AG08396 (cell line): Measurements from ENCODE around the gene TBC1D1.
"Not testable (repeated sequence)": the region's sequence is repeated elsewhere in the genome, so short reads cannot be mapped to it uniquely, and the experiment has no call there.

Experiments used
- DNase-seq: peaks from one replicate; pipeline ENCODE4 v3.0.0; 2012; ENCODE audit warnings: low spot score, mixed read lengths

The TBC1D1 gene

DNA sequence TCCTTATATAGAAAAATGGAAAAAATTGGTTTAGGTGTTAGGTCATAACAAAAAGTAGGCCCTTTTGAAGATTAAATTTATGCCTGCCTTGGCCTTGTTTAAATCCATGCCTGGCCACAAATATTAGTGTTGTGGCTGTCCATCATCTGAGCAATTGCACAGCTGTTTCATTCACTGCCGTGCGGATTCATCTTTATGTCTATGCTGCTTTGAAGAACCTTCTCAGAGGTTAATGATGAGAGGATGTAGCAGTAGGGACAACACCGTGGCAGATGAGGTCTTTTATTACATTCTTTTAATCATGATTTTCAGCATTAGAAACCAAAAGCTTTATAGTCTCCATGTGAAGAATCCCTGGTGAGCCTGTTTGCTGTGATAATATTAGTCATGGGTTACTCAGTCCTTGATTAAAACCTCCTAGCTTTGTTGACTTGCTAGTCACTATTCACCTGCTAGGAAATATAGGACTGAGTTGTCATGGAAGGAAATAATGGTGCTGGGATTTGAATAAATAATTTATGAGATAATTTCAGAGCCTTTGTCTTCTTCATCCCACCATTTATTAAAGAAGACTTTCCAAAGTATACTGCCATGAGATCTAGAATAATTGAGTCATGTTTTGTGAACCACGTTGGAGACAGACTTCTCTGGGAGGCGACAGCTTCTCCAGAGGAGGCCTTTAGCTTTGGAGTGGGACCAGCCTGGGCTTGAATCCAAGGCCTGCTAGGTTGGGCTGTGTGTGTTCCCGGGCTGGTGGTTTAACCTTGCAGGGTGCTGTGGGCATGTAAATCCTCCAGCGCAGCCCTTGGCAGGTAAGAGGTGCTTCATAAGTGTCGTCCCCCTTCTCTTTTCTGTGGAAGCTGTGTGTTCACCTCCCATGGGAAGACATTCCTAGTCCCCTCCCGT lies 122.8 kb downstream of the TBC1D1 start:
- DNase-seq, result peak; percentile 61

DNA sequence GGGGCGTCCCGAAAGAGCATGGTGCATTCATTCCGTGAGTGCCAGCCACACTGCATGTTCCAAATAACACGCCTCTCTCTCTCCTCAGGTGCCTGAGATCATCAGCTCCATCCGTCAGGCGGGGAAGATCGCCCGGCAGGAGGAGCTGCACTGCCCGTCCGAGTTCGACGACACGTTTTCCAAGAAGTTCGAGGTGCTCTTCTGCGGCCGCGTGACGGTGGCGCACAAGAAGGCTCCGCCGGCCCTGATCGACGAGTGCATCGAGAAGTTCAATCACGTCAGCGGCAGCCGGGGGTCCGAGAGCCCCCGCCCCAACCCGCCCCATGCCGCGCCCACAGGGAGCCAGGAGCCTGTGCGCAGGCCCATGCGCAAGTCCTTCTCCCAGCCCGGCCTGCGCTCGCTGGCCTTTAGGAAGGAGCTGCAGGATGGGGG lies 123.6 kb downstream of the TBC1D1 start:
- no peak for DNase-seq

DNA sequence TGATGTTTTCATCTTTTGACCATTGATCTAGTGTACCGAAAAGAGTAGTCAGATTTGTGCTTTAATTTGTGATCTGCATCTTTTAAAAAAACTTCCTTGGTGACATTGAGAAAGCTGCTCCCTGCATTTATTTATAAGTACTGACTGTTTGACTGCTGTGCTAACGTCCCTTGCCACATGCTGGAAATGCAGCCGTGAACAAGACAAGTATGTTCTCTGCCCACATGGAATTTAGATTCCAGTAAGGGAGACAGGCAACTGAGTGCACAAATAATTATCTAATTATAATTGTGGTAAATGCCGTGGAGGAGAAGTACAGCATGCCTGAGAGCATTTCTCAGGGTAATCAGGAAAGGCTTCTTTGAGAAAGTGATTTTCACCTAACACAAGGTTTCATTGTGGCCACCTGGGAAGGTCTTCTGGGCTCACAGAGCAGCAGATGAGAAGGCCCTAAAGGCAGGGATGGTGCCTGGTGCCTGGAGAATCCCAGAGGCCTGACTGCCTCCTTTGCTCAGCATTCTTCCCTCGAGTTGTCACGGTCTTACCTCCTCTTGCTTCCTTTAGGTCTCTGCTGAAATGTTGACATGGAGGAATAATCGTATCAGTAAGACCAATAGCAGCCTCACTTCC lies 125.1 kb downstream of the TBC1D1 start:
- DNase-seq, result no peak

DNA sequence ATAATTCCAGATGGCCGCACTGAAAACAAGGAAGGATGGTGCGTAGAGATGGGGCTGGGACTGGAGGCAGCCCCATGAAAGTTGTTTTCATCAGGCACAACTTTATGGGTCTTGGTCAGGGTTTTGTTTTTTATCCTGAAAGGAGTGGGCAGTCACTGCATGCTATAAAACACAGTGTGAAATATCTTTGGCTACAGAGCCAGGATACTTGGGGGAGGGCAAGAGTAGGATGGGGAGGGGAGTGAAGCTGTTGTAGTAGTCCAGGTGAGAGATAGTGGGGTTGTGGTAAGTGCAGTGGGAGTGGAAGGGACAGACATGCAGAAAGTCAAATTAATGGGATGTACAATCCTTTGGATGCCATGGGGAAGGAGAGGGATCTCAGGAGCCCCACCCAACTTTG lies 125.8 kb downstream of the TBC1D1 start:
- DNase-seq, result no peak

DNA sequence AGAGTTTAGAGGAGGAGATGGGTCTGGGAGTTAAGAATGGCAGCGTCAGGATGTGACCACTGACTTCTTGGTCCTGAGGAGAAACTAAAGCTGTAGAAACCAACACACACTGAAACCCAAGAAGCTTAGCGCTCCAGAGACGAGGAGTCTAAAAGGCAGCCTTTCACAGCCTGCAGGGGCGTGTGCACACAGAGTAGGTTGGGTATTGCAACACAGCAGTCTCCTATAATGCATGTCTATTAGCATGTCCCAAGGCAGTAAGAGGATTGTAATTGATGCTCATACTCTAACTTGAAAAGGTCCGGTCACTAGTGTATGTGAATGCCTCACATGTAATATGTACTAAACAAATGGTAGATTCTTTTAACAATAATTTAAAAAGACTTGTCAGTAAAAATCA lies 126.7 kb downstream of the TBC1D1 start:
- DNase-seq, result no peak

DNA sequence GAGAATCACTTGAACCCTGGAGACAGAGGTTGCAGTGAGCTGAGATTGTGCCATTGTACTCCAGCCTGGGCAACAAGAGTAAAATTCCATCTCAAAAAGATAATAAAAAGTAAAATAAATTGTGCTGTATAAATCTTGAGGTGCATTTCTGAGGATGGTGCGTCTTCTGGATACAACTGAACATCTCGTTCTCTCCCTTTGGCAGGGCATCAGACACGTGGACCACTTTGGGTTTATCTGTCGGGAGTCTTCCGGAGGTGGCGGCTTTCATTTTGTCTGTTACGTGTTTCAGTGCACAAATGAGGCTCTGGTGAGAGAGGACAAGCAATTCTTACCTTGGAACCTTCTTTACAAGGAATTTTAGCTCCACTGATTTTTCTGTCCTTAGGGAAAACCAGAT lies 129.5 kb downstream of the TBC1D1 start:
- DNase-seq, result no peak

DNA sequence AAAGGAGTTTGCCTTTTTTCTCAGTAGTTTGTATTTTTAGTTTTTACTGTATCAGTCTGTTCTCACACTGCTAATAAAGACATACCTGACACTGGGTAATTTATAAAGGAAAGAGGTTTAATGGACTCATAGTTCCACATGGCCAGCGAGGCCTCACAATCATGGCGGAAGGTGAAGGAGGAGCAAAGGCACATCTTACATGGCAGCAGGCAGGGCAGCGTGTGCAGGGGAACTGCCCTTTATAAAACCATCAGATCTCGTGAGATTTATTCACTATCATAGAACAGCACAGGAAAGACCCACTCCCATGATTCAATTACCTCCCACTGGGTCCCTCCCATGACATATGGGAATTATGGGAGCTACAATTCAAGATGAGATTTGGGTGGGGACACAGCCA lies 130.1 kb downstream of the TBC1D1 start:
- not testable (repeated sequence) for DNase-seq

DNA sequence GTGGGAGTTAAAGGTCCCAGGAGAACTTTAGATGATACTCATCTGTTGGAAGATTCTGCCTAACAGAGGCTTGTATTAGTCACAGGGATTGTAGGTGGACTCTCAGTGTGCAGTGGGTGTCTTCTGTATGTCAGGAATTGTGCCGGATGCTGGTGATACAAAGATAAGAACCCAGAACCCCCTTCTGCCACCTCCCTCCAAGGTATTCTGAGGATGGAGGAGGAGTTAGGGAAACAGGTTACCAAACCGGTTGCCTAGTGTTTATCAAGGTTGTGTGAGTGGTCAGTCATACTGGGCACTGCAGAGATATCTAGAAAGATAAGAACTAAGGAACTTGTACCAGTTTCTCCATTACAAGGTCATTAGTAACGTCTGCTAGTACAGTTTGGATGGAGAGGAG lies 130.9 kb downstream of the TBC1D1 start:
- no peak for DNase-seq

DNA sequence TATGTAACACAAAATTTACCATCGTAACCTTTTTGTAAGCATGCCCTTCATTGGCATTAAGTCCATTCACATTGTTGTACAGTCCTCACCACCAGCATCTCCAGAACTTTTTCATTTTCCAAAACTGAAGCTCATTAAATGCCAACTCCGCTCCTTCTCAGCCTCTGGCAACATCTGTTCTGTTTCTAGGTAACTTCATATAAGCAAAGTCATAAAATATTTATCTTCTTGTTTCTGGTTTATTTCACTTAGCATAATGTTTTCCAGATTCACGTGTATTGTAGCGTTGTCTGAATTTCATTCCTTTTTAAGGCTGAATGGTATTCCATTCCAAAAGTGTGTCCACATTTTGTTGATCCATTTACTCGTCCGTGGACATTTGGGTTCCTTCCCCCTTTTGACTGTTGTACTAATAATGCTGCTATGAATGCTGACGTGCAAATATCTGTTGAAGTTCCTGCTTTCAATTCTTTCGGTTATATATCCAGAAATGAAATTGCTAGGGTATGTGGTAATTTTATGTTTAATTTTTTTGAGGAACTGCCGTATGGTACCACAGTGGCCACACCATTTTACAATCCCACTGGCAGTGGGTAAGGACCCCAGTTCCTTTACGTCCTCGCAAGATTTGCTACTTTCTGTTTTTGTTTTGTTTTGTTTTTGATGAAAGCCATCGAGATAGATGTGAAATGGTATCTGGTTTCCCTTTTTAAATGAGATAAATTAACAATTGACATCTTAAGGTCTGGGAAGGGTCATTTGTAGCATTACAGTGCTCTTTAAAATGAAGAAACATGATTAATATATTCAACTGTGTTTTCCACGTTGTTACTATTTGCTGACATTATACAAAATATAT lies 132.7 kb downstream of the TBC1D1 start:
- no peak for DNase-seq

DNA sequence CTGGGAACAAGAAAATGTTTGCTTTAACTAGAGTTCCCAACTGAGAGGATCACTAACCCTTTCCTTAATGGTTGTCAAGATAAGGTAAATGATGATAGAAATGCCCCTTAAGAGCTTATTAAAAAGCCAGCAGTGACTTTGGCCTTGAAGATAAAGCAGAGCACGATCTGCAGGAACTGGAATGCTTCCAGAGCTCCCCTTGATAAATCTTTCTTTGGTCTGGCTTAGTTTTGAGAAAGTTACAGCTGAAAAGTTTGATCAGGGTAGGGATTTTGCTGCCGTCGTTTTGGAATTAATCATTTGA lies 133.3 kb downstream of the TBC1D1 start:
- DNase-seq, result no peak

DNA sequence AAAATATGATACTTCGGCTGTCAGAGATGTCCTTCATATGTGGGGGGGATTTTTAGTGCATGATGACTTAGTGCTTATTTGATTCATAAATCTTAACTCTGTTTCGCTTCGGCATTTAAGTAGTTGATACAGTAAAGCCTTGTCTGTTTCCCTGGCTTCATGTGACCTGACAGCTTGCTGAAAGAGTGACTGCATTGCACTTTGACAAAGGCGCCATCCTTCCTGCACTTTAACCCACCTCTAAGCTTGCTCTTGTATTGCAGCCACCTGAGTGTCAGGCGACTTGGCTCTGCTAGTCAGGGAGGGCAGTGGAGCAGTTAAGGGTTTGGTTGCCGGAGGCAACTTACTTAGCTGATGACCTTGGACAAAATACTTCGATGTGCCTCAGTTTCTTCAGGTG lies 134.8 kb downstream of the TBC1D1 start:
- no peak for DNase-seq

DNA sequence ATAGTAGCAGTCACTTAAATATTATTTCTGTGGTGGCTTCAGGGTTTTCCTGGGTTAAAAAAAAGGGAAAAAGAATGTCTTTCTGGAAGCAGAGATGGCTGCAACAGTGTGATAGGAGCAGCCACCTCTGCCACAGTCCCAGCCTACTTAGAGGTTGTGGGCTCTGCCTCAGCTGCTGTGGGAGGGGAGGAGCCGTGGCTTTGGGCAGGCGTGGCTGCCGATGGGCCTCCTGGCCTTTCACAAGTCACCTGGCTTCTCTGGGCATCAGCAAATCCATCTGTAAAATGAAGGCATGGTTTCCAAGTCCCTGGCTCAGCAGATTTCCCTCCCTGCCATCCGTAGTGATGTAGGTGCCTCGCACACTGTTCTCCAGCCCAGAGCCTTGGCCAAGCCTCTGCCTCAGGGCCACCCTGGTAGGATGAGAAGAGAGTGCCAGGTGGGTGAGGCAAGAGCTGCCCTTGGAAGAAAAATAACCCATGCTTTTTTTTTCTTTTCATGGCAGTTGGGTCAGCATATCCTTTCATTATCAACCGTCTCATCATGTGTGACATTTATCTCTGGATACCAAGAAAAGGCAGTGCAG lies 135.4 kb downstream of the TBC1D1 start:
- no peak for DNase-seq

DNA sequence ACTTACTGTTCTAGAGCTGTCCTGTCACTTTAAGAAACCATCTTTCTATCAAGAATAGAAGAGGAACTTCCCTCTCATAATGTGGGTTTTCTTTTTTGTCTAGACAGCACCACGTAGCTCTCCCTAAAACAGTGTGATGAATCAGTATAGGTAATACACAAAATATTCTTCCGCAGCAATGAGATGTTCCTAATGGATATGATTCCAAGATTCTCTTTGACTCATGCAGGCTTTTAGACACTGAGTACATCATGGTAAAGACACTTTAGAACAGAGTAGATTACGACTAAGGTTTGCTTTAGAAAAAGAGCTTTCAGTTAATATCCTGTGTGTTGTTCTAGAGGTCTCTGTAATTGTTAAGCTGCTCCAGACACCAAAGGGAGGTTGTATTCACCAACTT lies 139.1 kb downstream of the TBC1D1 start:
- no peak for DNase-seq

DNA sequence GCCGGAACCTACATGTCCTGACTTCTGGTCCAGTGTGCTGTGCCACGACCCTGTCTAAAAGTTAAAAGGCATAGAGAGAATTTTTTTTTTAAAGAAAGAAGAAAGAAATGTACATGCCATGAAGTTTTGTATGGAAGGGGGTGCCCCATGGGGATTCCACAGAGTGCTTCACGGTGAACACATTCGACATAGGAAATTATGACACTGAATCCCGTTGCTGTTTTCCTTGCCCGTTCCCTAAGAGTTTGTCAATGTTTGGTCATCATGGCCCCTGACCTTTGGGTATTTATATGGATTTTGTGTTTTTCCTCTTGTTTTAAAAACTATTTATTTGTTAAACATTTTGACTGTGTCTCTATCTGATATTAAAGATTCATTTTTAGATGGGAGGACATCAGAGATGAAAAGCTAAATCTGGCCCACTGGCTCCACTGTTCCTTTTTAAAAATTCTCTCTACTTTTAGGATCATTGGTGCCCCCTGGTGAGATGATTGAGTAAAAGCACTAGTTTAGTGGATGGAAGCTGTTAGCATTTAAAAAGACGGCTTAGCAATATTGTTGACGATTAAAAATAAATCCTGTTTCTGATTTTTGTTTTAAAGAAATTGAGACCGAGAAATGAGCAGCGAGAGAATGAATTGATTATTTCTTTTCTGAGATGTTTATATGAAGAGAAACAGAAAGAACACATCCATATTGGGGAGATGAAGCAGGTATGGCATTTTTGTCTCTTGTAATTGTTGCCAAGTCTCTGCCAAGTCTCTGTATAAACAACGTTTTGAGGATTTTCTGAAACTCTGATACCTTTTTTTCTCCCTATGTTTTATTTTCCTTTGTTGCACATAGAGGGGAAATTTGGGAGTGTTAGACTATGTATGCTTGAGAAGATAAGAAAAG lies 144.3 kb downstream of the TBC1D1 start:
- DNase-seq, result peak; percentile 69

DNA sequence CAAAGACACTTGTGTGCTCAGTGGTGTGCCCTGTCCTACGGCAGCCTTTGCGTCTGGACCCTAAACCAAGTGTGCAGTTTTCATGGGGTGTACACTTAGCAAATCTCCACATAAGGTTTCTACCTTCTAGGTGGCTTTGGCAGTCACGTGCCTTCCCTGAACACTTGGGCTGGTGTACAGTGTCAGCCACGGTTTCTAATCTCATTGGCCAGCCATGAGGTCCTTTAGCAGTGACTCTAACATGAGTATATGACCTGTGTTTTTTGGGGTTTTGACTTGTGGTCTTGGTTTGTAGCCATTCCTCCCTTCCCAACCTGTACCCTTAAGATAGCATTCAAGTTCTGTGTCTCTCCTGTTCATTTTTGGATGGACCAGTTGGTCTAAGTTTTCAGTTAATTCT lies 145.7 kb downstream of the TBC1D1 start:
- DNase-seq, result no peak

DNA sequence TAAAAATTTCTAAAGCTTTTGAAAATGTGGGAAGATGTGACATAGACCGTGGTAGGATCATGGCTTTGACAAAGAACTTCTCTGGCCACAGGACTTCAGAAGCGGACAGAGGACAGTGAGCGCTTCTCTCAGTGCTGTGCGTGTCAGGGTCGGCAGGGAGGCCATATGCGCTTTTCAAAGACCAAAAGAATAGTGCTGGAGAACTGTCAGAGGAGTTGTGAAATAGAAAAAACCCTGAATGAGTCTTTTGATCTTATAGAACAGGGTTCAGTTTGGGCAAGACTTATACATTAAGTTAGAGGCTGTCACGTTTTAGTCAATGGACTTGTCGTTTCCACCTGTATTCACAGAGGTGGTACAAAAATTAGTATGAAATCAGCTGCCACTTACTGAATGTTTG lies 146.7 kb downstream of the TBC1D1 start:
- DNase-seq, result no peak

DNA sequence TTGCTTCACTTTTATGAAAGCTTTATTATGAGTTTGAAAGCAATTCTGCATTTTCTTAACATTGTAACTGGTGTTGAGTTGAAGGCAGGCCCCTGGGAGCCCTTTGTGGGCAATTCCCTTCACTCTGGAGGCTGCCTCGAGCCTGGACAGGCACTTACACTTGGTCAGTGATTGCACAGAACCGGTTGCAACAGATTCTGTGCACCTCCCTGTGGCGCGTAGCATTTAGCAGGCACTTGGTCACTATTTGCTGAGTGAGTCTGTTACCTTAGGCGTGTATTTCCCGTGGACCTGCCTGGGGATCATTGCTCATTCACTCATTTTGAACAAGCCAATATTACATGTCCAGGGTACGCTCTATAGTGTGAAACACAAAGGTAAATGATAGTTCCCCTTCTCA lies 149.7 kb downstream of the TBC1D1 start:
- DNase-seq, result no peak

DNA sequence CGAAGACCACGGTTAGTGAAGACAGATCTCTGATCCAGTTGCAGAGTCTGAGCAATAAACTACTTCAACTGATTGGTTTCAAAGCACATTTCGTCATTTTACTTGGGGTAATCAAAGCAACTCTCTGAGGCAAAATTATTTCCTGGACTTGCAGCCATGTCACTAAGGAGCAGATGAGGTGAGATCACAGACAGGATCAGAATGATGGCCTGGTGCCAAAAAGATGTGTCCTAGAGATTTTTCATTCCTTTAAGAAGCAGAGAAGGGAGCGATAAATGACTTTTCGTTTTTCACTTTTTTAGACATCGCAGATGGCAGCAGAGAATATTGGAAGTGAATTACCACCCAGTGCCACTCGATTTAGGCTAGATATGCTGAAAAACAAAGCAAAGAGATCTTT lies 153.2 kb downstream of the TBC1D1 start:
- no peak for DNase-seq

DNA sequence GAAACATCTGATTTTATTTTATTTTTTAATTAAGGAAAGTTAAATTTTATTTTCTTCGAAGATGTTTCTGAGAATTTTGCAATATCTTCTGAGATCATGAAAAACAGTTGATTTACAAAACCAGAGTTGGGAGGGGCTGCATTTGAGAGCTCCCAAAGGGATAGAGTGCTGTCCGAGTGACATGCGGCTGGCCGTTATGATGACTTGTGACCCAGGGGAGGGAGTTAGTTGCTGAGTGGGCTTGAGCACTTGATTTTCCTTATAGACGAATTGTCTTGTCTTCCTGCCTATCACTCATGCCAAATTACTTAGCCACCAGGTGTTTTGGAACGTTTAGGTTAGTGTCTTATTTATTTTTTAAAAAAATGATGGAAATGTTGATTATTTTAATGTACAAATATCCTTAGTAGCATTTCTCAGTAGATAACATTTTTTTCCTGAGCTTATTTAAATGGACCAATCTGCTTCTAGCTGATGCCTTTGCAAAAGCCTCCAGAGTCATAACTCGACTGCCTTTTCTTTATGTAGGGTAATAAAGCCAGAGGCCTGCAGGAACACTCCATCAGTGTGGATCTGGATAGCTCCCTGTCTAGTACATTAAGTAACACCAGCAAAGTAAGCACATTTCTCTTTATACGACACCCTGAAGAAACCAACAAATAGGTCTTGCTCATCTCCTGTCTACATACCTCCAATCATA lies 154.6 kb downstream of the TBC1D1 start:
- DNase-seq, result no peak

DNA sequence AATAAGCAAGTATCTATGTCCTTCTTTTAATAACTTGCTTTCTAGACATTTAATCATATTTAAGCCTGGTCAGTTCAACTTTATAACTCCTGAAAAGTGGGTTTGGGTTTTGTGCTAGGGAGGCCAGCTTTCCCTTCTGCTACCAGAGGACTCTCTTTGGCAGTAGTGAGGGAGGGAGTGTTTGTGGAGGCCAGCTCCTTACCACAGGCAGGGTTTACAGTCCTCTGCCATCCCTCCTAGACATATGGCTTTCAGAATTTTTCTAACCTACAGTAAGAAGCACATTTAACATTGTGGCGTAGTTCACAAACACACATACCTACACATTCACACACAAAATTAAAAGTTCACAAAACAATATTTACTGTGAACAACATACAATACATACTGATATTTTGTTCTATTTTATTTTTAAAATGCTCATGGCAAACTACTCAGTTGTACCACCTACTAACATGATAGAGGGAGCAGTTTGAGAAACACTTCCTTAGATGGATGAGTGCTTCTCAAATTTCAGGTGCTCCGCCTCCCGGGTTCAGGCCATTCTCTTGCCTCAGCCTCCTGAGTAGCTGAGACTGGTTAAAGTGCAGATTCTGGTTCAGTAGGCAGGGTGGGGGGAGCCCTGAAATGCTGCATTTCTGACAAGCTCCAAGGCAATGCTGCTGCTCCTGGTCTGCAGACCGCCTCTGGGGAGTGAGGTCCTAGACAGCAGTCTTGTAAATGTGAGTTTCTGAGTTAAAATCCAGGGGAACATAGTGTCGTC lies 156.0 kb downstream of the TBC1D1 start:
- no peak for DNase-seq
